Thymus (tissue), 11 donors: ENCODE measurements around the gene SUSD6. TPM values are rescaled to one million over a fixed set of nuclear protein-coding genes. Genes with fewer than 3 reads are reported as not detected.

Source experiments
- DNase-seq, 9 donors: peaks; one replicate each; pipeline ENCODE4 v3.0.0-alpha.2; 2013; ENCODE audit warnings: low spot score in 9 of 9, low read depth in 6 of 9, missing footprints in 1 of 9
- H3K27ac ChIP-seq, 2 donors: one replicate each; pipeline ENCODE4 v1.5.1; 2013; ENCODE audit warnings: control low read depth in 1 of 2, low read depth in 1 of 2, low read length in 1 of 2, mild to moderate bottlenecking in 1 of 2, moderate library complexity in 1 of 2
- H3K27me3 ChIP-seq, 2 donors: one replicate each; pipeline ENCODE4 v1.5.1; 2013; ENCODE audit warnings: low read length in 1 of 2; ENCODE audit not compliant: control insufficient read depth in 2 of 2, insufficient read depth in 1 of 2
- H3K36me3 ChIP-seq, 2 donors: one replicate each; pipeline ENCODE4 v1.5.1; 2013; ENCODE audit warnings: low read length in 1 of 2, mild to moderate bottlenecking in 1 of 2, moderate library complexity in 1 of 2; ENCODE audit not compliant: control insufficient read depth in 2 of 2, insufficient read depth in 2 of 2
- H3K4me1 ChIP-seq, 2 donors: one replicate each; pipeline ENCODE4 v1.5.1; 2013; ENCODE audit warnings: low read length in 2 of 2; ENCODE audit not compliant: control insufficient read depth in 2 of 2, insufficient read depth in 2 of 2
- H3K4me3 ChIP-seq, 2 donors: one replicate each; pipeline ENCODE4 v1.5.1; 2013; ENCODE audit warnings: low read length in 2 of 2, control low read depth in 1 of 2, mild to moderate bottlenecking in 1 of 2
- H3K9me3 ChIP-seq, 2 donors: one replicate each; pipeline ENCODE4 v1.5.1; 2013; ENCODE audit warnings: low read length in 1 of 2, mild to moderate bottlenecking in 1 of 2; ENCODE audit not compliant: control insufficient read depth in 2 of 2, insufficient read depth in 1 of 2
- WGBS: extraction: QIAGEN DNeasy Blood & Tissue Kit; methylation state at CpG from one replicate; pipeline ENCODE4 v1.1.7; 2013; 5-methylcytosine and 5-hydroxymethylcytosine counted together
- polyA plus RNA-seq: library from polyadenylated mRNA; stranded (reverse); fragments of 200-250 nt; gene quantifications from one replicate; pipeline ENCODE4 v1.2.3, GENCODE V29; 2013
- total RNA-seq: library from RNA; stranded (reverse); fragments of 120-200 nt; gene quantifications from one replicate; pipeline ENCODE4 v1.2.4, GENCODE V29; 2013
- donor health status: healthy.

Gene SUSD6
- total and polyA plus RNA-seq, 2 donors: 7.8 to 23.7 TPM

GRCh38 chr14:69687606-69688298, 76.4 kb downstream of the SUSD6 start:
- 51% methylated on average over 4 of the region's 4 CpGs for whole genome bisulfite sequencing
- peaks cover 16 to 71% of the 10 kb centered on the region in 2 donors for H3K4me1 ChIP-seq
- H3K27me3 ChIP-seq: no peaks in the 10 kb centered on the region
- DNase-seq: no peak
- peaks cover 2 to 16% of the 10 kb centered on the region in 2 donors for H3K36me3 ChIP-seq
- no peak overlapping the region for H3K4me3 ChIP-seq
- peak overlapping the region; percentile 60 to 67 for H3K27ac ChIP-seq
- no peaks in the 10 kb centered on the region for H3K9me3 ChIP-seq

- Histone ChIP-seq H3K4me1 (peaks cover 16 to 71% of the 10 kb centered on the region in 2 donors), H3K4me3 (no peak overlapping the region), H3K36me3 (peaks cover 2 to 16% of the 10 kb centered on the region in 2 donors), H3K27me3 (no peaks in the 10 kb centered on the region), H3K9me3 (no peaks in the 10 kb centered on the region), H3K27ac (peak overlapping the region in 1 of 2 donors; percentile 67)
- DNase-seq: no peak
- 96% methylated on average over 1 of the region's 1 CpG for WGBS
Measured at GRCh38 chr14:69688299-69688649, 76.9 kb downstream of the SUSD6 start.

- Histone ChIP-seq H3K27me3 (no peaks in the 10 kb centered on the region), H3K36me3 (peaks cover 2 to 16% of the 10 kb centered on the region in 2 donors), H3K4me1 (peaks cover 20 to 71% of the 10 kb centered on the region in 2 donors), H3K9me3 (no peaks in the 10 kb centered on the region), H3K4me3 (no peak overlapping the region), H3K27ac (no peak overlapping the region)
- WGBS: 97% methylated on average over 2 of the region's 2 CpGs
- DNase-seq: no peak
Measured at GRCh38 chr14:69690042-69690441, 78.6 kb downstream of the SUSD6 start.

GRCh38 chr14:69692594-69692993, 81.2 kb downstream of the SUSD6 start:
- H3K4me3 ChIP-seq: no peak overlapping the region
- no peaks in the 10 kb centered on the region for H3K27me3 ChIP-seq
- 98% methylated on average over 1 of the region's 1 CpG for WGBS
- peaks cover 2 to 16% of the 10 kb centered on the region in 2 donors for H3K36me3 ChIP-seq
- H3K27ac ChIP-seq: peak overlapping the region; percentile 6 to 23
- peaks cover 18 to 71% of the 10 kb centered on the region in 2 donors for H3K4me1 ChIP-seq
- no peak for DNase-seq
- H3K9me3 ChIP-seq: no peaks in the 10 kb centered on the region

- peaks cover 17 to 66% of the 10 kb centered on the region in 2 donors for H3K4me1 ChIP-seq
- H3K4me3 ChIP-seq: no peak overlapping the region
- H3K9me3 ChIP-seq: no peaks in the 10 kb centered on the region
- peaks cover 2 to 16% of the 10 kb centered on the region in 2 donors for H3K36me3 ChIP-seq
- 83% methylated on average over 3 of the region's 3 CpGs for WGBS
- no peaks in the 10 kb centered on the region for H3K27me3 ChIP-seq
- no peak for DNase-seq
- H3K27ac ChIP-seq: peak overlapping the region in 1 of 2 donors; percentile 23
Measured at GRCh38 chr14:69693145-69693544, 81.7 kb downstream of the SUSD6 start.

GRCh38 chr14:69693801-69694729, 82.7 kb downstream of the SUSD6 start:
- Histone ChIP-seq H3K27ac (peak overlapping the region; percentile 58 to 77), H3K4me1 (peaks cover 14 to 58% of the 10 kb centered on the region in 2 donors), H3K4me3 (no peak overlapping the region), H3K9me3 (no peaks in the 10 kb centered on the region), H3K36me3 (peaks cover 0 to 11% of the 10 kb centered on the region in 2 donors), H3K27me3 (no peaks in the 10 kb centered on the region)
- no peak for DNase-seq
- WGBS: 70% methylated on average over 4 of the region's 4 CpGs

- 90% methylated on average over 5 of the region's 5 CpGs for WGBS
- H3K4me1 ChIP-seq: peaks cover 14 to 60% of the 10 kb centered on the region in 2 donors
- no peak for DNase-seq
Measured at GRCh38 chr14:69694730-69695281, 83.4 kb downstream of the SUSD6 start.

GRCh38 chr14:69695322-69696203, 84.2 kb downstream of the SUSD6 start:
- no peaks in the 10 kb centered on the region for H3K9me3 ChIP-seq
- peaks cover 12 to 58% of the 10 kb centered on the region in 2 donors for H3K4me1 ChIP-seq
- no peaks in the 10 kb centered on the region for H3K27me3 ChIP-seq
- peaks cover 0 to 8% of the 10 kb centered on the region in 2 donors for H3K36me3 ChIP-seq
- DNase-seq: peak in 1 of 9 donors; percentile 49
- 67% methylated on average over 6 of the region's 6 CpGs for WGBS
- H3K27ac ChIP-seq: peak overlapping the region; percentile 42 to 58
- no peak overlapping the region for H3K4me3 ChIP-seq

More at GRCh38 chr14:69694730-69695281, 83.4 kb downstream of the SUSD6 start:
- H3K27me3 ChIP-seq: no peaks in the 10 kb centered on the region
- no peaks in the 10 kb centered on the region for H3K9me3 ChIP-seq
- peak overlapping the region; percentile 58 to 72 for H3K27ac ChIP-seq
- peaks cover 0 to 11% of the 10 kb centered on the region in 2 donors for H3K36me3 ChIP-seq
- no peak overlapping the region for H3K4me3 ChIP-seq
